HG03378 (cell line): Measurements from ENCODE around the gene SEL1L3.

ENCODE experiments used
- ATAC-seq: cut with Tn5 transposase; IDR thresholded peaks from one replicate; pipeline ENCODE4 v1.9.1; 2021; ENCODE audit warnings: mild to moderate bottlenecking, moderate library complexity; ENCODE audit not compliant: unreplicated experiment

The SEL1L3 gene

DNA sequence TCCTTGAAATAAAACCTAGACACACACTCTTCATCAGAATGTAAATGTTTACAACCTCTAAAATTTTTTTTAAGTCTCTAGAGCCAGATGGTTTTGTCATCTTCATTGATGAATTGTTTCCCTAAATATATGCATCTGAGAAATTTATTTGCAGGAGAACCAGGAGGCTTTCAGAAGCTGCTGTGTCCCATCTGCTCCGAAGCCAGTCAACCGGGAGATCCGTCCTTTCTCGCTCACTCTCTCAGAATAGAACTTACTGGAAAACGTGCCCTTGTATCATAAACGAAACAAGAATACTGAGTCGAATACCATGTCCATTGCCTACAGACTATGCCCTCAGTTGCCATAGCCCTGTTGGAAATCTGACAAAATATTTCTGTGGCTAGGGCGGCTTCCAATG, 103.7 kb downstream of the SEL1L3 start:
- ATAC-seq, result no peak

- no peak for ATAC-seq
These were observed 105.3 kb downstream of the SEL1L3 start for GRCh38 chr4:25757452-25757851.

GRCh38 chr4:25756503-25756902, 106.3 kb downstream of the SEL1L3 start:
- ATAC-seq, result no peak

DNA sequence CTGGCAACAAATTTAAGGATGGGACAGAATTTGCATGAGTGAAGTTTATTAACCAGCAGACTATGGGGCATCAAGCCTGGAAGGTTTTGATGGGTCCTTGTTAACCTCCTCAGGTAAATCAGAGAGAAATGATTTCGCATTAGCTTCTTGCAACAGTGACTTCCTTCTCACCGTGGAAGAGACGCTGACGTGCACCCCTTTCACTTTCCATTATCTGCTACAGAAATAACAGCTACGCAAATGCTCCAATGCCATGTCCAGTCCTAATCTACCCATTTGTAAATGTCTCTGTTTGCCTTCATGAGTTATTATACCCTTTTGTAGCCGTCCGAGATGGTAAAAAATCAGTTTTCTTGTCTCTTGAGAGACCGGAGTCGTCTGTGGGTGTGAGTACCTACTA, 106.9 kb downstream of the SEL1L3 start:
- no peak for ATAC-seq

GRCh38 chr4:25753239-25753638, 109.5 kb downstream of the SEL1L3 start:
- no peak for ATAC-seq

- no peak for ATAC-seq
These were observed 111.9 kb downstream of the SEL1L3 start for GRCh38 chr4:25750874-25751273.

- no peak for ATAC-seq
These were observed 113.5 kb downstream of the SEL1L3 start for GRCh38 chr4:25749150-25749794.

DNA sequence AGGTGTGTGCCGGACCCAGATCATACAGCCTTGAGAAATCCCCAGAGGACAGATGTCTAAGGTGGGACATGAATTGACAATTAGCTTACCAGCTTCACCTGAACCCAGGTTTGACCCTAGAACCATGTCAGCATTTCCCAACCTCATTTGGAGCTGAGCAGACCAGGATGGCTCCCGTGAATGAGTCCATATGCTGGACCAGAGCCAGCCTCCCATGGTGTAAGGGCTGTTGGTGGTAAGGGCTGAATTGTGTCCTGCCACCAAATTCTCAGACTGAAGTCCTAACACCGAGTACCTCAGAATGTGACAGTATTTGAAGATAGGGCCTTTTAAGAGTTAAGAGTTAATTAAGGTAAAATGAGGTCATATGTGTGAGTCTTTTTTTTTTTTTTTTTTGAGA, 118.8 kb downstream of the SEL1L3 start:
- no peak for ATAC-seq

DNA sequence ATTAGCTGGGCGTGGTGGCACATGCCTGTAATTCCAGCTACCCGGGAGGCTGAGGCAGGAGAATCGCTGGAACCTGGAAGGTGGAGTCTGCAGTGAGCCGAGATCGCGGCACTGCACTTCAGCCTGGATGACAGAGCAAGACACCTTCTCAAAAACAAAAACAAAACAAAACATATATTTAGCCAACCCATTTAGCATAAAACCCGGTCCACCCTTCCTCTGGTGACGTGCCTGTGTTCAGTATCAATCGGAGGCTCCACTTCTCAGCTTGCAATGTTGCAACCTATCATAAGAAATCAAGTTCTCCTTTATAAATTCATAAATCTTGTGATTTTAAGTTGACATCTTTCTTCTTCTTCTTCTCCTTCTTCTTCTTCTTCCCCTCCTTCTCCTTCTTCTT, 133.2 kb downstream of the SEL1L3 start:
- ATAC-seq, result no peak

DNA sequence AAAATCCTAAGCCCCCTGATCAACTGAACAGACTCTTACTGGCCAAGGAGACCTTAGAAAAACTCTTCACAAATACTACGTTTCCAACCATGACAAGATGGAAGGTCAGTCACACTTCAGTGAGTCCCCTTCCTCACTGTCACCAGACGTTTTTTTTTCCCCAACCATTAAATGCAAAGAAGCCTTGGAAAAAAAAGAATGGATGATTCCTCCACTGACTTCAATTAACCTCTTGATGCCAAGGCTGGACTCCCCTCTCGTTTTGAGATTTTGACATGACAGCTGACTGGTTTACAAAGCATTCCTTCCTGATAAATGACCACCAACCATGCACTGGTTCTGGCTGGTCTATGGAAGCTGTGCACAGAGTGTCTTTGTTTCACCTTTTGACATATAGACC, 133.9 kb downstream of the SEL1L3 start:
- ATAC-seq, result no peak

GRCh38 chr4:25727711-25728493, 134.9 kb downstream of the SEL1L3 start:
- ATAC-seq, result peak; percentile 71

DNA sequence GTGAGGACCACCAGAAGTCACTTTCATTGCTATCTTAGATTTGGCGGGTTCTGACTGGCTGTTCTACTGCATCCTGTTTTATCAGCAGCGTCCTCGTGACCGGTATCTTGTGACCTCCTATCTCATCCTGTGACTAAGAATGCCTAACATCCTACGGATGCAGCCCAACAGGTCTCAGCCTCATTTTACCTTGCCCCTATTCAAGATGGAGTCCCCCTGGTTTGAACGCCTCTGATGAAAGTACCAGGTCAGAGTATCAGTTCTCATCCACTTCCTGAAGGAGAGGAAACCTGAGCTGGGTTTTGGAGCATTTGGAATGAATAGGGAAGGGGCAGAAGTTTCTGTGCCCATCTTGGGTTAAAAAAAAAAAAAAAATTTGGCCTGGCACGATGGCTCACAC, 136.9 kb downstream of the SEL1L3 start:
- ATAC-seq, result no peak

GRCh38 chr4:25723409-25723808, 139.4 kb downstream of the SEL1L3 start:
- ATAC-seq, result no peak

GRCh38 chr4:25722964-25723363, 139.8 kb downstream of the SEL1L3 start:
- ATAC-seq, result no peak

- no peak for ATAC-seq
These were observed 149.0 kb downstream of the SEL1L3 start for GRCh38 chr4:25713812-25714211.

- no peak for ATAC-seq
These were observed 150.2 kb downstream of the SEL1L3 start for GRCh38 chr4:25712611-25713010.

GRCh38 chr4:25710637-25711036, 152.2 kb downstream of the SEL1L3 start:
- no peak for ATAC-seq

DNA sequence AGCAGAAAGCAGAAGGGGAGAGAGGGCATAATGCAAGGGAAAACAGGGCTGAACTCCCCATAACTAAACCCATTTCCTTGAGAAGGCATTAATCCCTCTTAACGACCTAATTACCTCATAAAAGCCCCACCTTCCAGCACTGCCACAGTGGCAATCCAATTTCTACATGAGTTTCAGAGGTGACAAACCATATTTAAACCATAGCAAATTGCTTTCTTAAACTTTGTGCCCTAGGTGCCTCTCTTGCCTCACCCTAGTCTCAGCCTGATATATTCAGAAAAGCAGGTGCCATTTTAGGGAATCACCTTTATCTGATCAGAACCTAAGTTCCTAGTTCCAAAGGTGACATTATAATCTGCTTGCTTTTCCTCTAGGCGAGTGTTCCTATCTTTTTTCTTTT, 158.3 kb downstream of the SEL1L3 start:
- ATAC-seq, result no peak

GRCh38 chr4:25703731-25704388, 158.9 kb downstream of the SEL1L3 start:
- ATAC-seq, result no peak

- no peak for ATAC-seq
These were observed 159.9 kb downstream of the SEL1L3 start for GRCh38 chr4:25702848-25703247.

DNA sequence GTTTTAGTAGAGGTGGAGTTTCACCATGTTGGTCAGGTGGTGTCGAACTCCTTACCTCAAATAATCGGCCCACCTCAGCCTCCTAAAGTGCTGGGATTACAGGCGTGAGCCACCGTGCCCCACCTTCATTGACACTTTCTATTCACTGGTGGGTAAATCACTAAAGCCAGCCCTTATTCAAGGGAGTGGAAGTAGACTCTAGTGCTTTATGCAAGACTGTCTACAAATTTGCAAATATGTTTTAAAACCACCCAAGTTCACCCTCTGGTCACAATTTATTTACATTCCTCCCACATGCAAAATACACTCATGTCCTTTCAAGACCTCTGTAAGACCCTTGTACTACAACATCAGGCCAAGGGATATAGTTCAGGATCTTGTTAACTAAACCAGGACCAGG, 162.1 kb downstream of the SEL1L3 start:
- ATAC-seq, result no peak

- ATAC-seq, result no peak
These were observed 165.3 kb downstream of the SEL1L3 start for GRCh38 chr4:25697516-25697915.
